ENCODE measurements around the gene COLQ. TPM values are rescaled to one million over a fixed set of nuclear protein-coding genes. Genes with fewer than 3 reads are reported as not detected.

Gene COLQ
- total RNA-seq, 1 donor from 2014 or later: 2.1 TPM

DNA sequence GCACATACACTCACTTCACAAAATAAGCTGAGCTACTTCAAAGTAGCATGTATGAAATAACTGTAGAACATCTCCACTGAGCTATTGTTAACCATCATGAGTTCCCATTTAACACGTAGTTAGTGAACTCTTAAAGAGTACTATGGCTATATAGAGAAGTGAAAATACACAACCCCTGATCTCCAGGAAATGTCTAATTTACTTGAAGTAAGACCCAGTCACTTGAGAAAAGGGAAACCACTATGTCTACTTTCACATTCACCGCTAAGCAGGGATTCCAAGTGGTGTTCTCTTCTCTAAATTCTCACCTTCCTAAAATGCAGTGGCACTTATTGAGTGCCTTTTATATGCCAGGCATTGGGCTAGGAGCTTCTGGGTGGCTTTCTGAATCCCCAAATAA lies 35.0 kb upstream of the COLQ start:
- TF ChIP-seq, protein P1, sequence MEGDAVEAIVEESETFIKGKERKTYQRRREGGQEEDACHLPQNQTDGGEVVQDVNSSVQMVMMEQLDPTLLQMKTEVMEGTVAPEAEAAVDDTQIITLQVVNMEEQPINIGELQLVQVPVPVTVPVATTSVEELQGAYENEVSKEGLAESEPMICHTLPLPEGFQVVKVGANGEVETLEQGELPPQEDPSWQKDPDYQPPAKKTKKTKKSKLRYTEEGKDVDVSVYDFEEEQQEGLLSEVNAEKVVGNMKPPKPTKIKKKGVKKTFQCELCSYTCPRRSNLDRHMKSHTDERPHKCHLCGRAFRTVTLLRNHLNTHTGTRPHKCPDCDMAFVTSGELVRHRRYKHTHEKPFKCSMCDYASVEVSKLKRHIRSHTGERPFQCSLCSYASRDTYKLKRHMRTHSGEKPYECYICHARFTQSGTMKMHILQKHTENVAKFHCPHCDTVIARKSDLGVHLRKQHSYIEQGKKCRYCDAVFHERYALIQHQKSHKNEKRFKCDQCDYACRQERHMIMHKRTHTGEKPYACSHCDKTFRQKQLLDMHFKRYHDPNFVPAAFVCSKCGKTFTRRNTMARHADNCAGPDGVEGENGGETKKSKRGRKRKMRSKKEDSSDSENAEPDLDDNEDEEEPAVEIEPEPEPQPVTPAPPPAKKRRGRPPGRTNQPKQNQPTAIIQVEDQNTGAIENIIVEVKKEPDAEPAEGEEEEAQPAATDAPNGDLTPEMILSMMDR (IDR thresholded peaks at IDR 0.05; ENCODE audit: unreplicated experiment): no peak
- H3K4me3 Mint-ChIP-seq (ENCODE audit: unreplicated experiment): no peak overlapping the region
- peaks cover 9% of the 10 kb centered on the region for H3K36me3 Mint-ChIP-seq (ENCODE audit: low read depth, unreplicated experiment)
- H3K27ac Mint-ChIP-seq (ENCODE audit: unreplicated experiment): no peak overlapping the region
- H3K4me1 Mint-ChIP-seq (ENCODE audit: unreplicated experiment): peaks cover 2% of the 10 kb centered on the region
- peaks cover 2% of the 10 kb centered on the region for H3K27me3 Mint-ChIP-seq (ENCODE audit: unreplicated experiment)
- no peak for DNase-seq (ENCODE audit: low spot score)
- no peaks in the 10 kb centered on the region for H3K9me3 Mint-ChIP-seq (ENCODE audit: unreplicated experiment)

DNA sequence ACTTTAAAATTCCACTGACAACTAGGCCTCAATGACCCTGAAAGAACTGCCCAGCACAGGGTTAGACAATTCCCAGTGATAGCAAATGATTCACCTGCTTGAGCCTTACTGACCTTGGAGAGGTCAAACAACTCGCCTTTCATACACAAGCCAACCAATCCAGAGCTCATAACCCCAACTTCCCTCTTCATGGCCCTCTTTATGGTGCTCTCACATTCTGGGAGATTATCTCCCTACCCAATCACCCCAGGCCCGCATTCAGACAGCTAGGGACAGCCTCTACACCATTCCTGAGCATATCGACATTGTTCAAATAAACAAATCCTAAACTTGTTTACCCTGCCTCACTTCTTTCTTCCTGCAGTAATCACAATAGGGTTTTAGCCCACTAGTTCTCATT lies 32.2 kb upstream of the COLQ start:
- Mint-ChIP-seq H3K27ac (ENCODE audit: unreplicated experiment) (no peak overlapping the region), H3K27me3 (ENCODE audit: unreplicated experiment) (peaks cover 2% of the 10 kb centered on the region), H3K4me3 (ENCODE audit: unreplicated experiment) (no peak overlapping the region), H3K9me3 (ENCODE audit: unreplicated experiment) (no peaks in the 10 kb centered on the region), H3K4me1 (ENCODE audit: unreplicated experiment) (peaks cover 2% of the 10 kb centered on the region), H3K36me3 (ENCODE audit: low read depth, unreplicated experiment) (peaks cover 4% of the 10 kb centered on the region)
- DNase-seq (ENCODE audit: low spot score): no peak
- TF ChIP-seq, protein P1 (IDR thresholded peaks at IDR 0.05; ENCODE audit: unreplicated experiment): no peak

DNA sequence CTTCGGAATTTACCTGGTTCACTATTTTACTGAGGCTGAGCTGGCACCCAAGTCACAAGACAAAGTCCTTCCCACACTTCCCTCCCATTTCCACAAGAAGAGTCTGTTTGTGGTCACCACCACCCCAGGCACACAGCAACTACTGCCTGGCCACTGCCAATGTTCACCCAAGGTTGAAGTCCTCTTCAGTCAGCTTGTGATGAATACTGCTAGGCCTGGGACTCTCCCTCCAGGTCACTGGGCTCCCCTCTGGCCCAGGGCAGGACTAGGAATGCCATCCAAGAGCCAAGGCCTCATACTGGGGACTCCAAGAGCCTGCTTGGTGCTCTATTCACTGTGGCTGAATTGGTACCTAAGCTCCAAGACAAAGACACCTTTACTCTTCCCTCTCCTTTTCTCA lies 30.4 kb upstream of the COLQ start:
- TF ChIP-seq, protein P1 (IDR thresholded peaks at IDR 0.05; ENCODE audit: unreplicated experiment): no peak
- Mint-ChIP-seq H3K27ac (ENCODE audit: unreplicated experiment) (no peak overlapping the region), H3K9me3 (ENCODE audit: unreplicated experiment) (no peaks in the 10 kb centered on the region), H3K4me3 (ENCODE audit: unreplicated experiment) (no peak overlapping the region), H3K36me3 (ENCODE audit: low read depth, unreplicated experiment) (peaks cover 4% of the 10 kb centered on the region), H3K27me3 (ENCODE audit: unreplicated experiment) (peaks cover 2% of the 10 kb centered on the region), H3K4me1 (ENCODE audit: unreplicated experiment) (no peaks in the 10 kb centered on the region)
- no peak for DNase-seq (ENCODE audit: low spot score)

DNA sequence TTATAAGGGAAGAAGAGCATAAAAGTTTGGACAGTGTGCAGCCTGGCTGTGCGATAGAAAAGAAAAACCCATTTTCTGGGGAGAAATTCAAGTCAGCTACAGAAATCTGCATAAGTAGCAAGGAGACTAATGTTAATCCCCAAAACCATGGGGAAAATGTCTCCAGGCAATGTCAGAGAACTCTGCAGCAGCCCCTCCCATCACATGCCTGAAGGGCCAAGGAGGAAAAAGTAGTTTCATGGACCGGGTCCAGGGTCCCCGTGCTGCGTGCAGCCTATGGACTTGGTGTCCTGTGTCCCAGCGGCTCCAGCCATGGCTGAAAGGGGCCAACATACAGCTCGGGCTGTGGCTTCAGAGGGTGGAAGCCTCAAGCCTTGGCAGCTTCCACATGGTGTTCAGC lies 28.3 kb upstream of the COLQ start:
- Mint-ChIP-seq H3K4me3 (ENCODE audit: unreplicated experiment) (no peak overlapping the region), H3K4me1 (ENCODE audit: unreplicated experiment) (no peaks in the 10 kb centered on the region), H3K36me3 (ENCODE audit: low read depth, unreplicated experiment) (peaks cover 4% of the 10 kb centered on the region), H3K9me3 (ENCODE audit: unreplicated experiment) (no peaks in the 10 kb centered on the region), H3K27ac (ENCODE audit: unreplicated experiment) (no peak overlapping the region), H3K27me3 (ENCODE audit: unreplicated experiment) (peaks cover 2% of the 10 kb centered on the region)
- TF ChIP-seq, protein P1 (IDR thresholded peaks at IDR 0.05; ENCODE audit: unreplicated experiment): no peak
- DNase-seq (ENCODE audit: low spot score): no peak

DNA sequence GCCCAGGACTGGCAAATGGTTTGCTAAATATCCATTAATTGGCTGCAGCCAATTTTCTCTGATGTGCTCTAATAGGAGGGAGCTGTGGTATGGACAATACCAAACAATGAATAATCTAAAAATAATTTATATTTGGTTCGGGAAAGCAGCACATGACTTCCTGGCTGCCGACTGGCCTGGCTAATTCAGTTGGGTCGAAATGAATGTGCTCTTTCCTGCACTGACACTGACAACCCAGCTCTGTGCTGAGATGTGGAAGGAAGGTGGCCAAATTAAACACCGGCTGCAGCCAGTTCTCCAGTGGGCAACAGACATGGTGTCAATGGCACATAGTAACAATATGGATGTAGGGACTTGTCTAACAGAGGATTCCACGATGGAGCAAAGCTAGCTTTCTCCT lies 21.1 kb upstream of the COLQ start:
- no peaks in the 10 kb centered on the region for H3K9me3 Mint-ChIP-seq (ENCODE audit: unreplicated experiment)
- TF ChIP-seq, protein P1 (IDR thresholded peaks at IDR 0.05; ENCODE audit: unreplicated experiment): no peak
- no peaks in the 10 kb centered on the region for H3K36me3 Mint-ChIP-seq (ENCODE audit: low read depth, unreplicated experiment)
- no peak overlapping the region for H3K27ac Mint-ChIP-seq (ENCODE audit: unreplicated experiment)
- no peak overlapping the region for H3K4me3 Mint-ChIP-seq (ENCODE audit: unreplicated experiment)
- DNase-seq (ENCODE audit: low spot score): no peak
- H3K27me3 Mint-ChIP-seq (ENCODE audit: unreplicated experiment): no peaks in the 10 kb centered on the region
- no peaks in the 10 kb centered on the region for H3K4me1 Mint-ChIP-seq (ENCODE audit: unreplicated experiment)

All from endothelial cell (in vitro differentiated cells).